ENCODE results near the gene CDH7.

CDH7 gene

DNA sequence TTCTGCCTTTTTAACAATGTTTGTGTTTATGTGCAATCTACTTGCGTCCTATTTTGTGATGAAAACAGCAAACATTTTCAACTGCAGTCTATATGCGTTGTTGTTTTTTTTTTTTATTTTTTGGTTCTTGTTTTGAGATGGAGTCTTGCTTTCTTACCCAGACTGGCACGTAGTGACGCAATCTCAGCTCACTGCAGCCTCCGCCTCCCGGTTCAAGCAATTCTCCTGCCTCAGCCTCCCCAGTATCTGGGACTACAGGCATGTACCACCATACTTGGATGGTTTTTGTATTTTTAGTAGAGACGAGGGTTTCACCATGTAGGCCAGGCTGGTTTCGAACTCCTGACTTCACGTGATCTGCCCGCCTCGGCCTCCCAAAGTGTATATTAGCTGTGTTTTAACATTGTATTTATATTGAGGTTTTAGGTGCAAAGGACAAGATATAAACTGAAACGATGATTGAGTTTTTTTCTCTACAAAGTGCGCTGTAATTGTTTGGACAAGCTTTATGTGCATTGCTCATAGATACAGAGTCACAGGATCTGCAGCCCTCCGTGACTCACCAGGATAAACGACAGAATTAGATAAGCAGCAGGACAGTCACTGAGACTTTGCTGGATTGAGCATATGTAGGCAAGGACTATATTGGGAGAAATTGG lies 17.4 kb downstream of the CDH7 start:
- DNase-seq (ENCODE audit: low read depth) = no peak

- no peak for DNase-seq (ENCODE audit: low read depth)
Measured at GRCh38 chr18:65769652-65770051, 18.8 kb downstream of the CDH7 start.

DNA sequence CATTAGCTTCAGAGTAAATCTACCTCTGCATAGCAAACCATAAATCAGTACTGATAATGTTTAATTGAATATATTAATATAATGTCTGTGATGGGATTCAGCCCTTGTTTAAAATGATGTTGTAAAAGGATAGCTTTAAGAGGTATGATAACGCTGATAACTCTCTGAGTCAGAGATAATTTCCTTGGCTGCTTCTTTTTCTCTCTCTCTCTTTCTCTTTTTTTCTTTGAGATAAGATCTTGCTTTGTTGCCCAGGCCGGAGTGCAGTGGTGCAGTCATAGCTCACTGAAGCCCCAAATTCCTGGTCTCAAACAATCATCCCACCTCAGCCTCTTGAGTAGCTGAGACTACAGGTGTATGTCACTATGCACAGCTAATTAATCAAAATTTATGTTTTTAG lies 35.7 kb downstream of the CDH7 start:
- DNase-seq (ENCODE audit: low read depth) = no peak

- no peak for DNase-seq (ENCODE audit: low read depth)
Measured at GRCh38 chr18:65788373-65788772, 37.6 kb downstream of the CDH7 start.

- no peak for DNase-seq (ENCODE audit: low read depth)
Measured at GRCh38 chr18:65790604-65791003, 39.8 kb downstream of the CDH7 start.

GRCh38 chr18:65791719-65792118 lies 40.9 kb downstream of the CDH7 start:
- no peak for DNase-seq (ENCODE audit: low read depth)

DNA sequence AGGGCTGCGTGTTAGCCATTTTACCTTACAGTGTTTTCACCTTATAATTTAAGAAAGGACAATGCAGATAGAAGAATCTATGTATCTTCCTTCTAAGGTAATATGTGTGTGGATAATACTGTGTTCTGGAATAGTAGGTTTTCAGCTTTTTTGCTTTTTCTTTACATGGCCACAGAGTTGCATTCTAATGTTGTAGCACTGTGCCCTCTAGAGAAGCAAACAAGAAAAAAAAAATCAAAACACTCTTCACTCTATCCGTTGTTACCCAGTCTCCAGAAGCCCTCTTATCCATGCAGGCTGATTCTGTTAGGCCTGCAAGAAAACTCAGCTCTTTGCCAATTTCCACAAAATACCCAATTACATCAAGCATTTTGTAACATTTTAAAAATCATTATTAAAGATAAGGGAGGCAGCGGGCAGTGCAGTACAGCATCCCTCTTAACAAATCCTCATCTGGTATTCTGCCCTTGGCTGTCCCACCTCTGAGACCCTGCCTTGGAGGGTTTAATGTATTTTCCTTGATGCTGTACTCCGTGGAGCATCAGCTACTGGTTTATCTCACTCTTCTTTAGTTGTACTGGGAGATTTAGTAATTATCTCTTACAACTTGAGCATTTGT lies 41.8 kb downstream of the CDH7 start:
- DNase-seq (ENCODE audit: low read depth) = no peak

- no peak for DNase-seq (ENCODE audit: low read depth)
Measured at GRCh38 chr18:65808759-65809158, 57.9 kb downstream of the CDH7 start.

DNA sequence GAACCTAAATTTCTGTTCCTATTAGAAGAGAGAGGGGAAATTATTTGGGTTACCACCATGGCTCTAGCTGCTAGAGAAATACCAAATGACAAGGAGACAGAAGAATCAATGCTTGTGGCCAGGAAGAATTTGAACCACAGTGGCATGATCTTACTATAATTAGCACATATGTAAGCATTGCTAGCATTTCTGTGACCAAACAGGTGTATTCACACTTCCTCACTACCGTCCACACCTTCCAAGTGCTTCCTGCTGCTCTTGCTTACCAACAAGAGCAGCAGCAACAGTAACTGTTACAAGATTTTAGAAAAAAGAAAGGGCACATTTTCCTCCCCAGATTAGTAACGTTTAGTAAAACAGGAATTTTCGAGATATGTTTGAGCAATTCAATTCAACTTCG lies 60.5 kb downstream of the CDH7 start:
- DNase-seq (ENCODE audit: low read depth) = no peak

DNA sequence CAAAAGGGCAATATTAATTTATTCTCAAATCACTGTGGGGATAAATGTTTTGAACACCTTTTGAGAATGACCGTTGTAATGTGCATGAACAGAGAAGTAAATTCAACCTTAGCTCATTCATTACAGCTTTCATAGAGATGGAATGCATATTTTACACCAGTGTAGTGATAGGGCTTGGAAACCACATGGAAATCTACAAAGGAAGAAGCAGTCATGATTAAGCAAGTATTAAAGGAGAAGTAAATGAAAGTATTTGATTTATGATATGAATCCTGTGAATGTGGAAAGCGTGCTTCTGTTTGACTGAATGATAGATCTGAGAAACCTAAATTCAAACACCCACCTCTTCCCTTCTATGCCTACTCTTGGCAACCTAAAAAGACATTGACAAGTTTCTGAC lies 64.7 kb downstream of the CDH7 start:
- DNase-seq (ENCODE audit: low read depth) = no peak

DNA sequence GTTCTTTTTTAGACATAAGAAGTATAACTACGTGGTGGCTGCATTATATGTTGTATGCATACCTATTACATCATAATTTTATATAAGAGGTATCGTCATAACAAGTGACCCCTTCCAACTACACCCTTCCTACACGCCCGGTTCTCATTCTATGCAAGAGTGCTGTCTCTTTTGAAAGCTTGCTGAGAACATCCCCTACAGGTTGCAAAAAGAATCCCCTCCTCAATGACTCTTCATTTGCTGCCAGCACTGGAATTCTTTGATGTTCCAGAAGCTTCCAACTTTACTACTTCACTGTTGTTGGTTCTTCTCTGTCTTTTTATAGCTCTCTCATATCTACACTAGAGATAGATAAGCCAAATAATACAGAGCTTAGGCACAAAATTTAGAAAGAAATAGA lies 66.4 kb downstream of the CDH7 start:
- DNase-seq (ENCODE audit: low read depth) = no peak

DNA sequence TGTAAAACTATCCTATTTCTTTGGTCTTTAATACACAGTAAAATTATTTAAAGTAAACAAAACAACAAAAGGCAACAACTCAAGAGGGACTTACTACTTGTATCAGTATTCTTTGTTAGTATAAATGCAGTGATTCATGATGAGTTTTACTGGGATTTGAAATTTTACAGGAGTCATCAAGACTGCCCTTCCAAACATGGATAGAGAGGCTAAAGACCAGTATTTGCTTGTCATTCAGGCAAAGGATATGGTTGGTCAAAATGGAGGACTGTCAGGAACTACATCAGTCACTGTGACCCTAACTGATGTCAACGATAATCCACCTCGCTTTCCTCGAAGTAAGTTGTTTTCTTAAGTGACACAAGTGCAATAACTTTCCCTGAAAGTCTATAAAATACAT lies 71.1 kb downstream of the CDH7 start:
- DNase-seq (ENCODE audit: low read depth) = no peak

DNA sequence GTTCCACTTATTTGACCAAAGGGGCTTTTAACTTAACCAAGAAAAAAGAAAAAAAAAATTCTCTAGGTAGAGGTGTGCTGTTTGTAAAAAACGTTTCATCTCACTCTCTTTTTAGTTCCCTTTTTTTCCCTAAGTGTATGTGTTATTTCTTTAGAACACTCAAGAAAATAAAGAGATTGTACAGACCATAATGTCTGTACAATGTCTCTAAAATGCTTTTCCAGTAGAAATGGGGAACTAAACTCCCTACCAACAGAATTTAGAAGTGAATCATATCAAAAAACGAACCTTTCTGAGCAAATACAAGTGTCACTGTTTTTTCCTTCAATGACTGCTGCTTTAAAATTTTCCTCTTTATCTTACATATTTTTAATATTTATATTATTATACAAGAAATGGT lies 72.0 kb downstream of the CDH7 start:
- DNase-seq (ENCODE audit: low read depth) = no peak

- no peak for DNase-seq (ENCODE audit: low read depth)
Measured at GRCh38 chr18:65827444-65827843, 76.6 kb downstream of the CDH7 start.

DNA sequence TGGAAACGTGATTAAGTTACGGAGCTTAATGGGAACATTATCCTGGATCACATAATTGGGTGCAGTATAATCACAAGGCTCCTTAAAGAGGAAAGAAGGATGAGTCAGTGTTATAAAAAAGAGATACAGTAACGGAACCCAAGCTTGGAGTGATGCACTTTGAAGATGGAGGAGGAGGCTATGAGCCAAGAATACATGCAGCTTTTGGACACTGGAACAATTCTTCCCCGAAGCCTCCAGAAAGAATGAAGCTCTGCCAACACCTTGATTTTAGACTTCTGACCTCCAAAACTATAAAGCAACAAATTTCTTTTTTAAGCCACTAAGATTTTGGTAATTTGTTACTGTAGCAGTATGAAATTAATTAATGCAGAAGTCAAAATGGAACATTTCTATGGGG lies 85.1 kb downstream of the CDH7 start:
- DNase-seq (ENCODE audit: low read depth) = no peak

DNA sequence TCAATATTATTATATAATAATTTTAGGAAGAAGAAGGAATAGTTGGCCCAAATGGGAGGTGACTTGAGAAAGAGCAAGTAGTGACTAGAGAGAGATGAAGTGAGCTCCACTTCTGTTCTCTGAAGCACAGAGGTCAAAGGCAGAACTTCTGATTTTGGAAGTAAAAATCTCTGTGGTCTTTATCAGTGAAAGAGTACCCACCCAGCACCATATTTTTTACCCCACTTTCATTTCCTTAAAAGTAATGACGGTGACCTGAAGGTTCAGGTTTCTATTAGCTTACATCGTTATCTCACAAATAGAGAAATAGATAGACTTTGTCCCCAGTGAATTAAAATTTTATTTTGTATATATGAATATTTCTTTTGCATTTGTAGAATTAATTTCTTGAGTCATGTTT lies 95.3 kb downstream of the CDH7 start:
- DNase-seq (ENCODE audit: low read depth) = no peak

DNA sequence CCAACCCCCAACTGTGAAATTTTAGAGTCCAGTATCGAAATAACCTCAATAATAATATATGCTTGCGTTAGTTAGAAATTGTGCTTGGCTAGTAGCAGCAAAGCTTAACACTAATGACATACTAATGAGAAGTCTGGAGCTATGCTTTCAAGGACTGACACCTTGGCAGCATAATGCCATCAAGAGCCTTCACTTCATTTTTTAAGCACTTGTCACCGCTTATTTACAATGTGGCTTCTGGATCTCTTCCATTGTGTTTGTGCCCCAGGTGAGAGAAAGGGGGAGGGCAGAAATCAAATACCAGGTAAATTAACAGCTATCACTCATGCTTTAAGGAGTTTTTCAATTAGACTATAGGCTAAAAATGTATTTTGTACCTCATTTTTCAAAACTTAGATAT lies 101.5 kb downstream of the CDH7 start:
- no peak for DNase-seq (ENCODE audit: low read depth)

DNA sequence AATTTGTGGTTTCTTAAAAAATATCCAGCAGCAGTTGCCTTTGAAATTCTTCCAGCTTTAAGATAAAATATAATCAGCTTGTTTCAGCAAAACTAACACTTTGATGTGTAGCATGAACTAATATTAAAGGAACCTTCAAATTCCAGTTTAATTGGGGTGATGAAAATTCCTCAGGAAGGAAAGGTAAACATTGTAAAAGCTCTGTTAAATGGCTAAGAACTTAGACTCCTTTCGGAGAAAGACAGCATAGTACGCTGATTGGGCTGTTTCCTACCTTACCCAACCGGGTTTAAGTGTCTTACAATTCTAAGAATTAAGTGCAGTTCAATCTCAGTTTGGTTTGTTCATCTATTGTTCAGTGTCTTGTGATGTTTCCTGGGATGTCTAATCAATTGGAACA lies 108.3 kb downstream of the CDH7 start:
- DNase-seq (ENCODE audit: low read depth) = no peak

DNA sequence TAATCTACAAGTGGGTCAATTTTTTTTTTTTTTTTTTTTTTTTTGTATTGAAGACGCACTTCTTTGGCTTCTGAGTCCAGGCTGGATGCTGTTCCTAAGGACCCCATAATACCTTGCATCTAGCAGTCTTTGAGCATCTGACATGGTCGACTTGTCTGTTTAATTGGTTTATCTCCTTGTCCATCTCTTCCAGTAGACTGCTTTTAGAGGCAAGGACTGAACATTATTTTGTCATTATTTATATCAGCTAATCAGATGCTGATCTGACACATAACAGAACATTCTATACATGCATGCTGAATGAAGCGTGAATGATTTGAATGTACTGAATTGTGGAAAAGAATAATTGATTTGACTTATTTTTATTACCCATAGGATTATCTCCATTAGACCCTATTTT lies 118.7 kb downstream of the CDH7 start:
- DNase-seq (ENCODE audit: low read depth) = no peak

GRCh38 chr18:65876310-65876709 lies 125.5 kb downstream of the CDH7 start:
- no peak for DNase-seq (ENCODE audit: low read depth)

- no peak for DNase-seq (ENCODE audit: low read depth)
Measured at GRCh38 chr18:65897292-65897691, 146.5 kb downstream of the CDH7 start.

GRCh38 chr18:65901522-65901921 lies 150.7 kb downstream of the CDH7 start:
- no peak for DNase-seq (ENCODE audit: low read depth)

DNA sequence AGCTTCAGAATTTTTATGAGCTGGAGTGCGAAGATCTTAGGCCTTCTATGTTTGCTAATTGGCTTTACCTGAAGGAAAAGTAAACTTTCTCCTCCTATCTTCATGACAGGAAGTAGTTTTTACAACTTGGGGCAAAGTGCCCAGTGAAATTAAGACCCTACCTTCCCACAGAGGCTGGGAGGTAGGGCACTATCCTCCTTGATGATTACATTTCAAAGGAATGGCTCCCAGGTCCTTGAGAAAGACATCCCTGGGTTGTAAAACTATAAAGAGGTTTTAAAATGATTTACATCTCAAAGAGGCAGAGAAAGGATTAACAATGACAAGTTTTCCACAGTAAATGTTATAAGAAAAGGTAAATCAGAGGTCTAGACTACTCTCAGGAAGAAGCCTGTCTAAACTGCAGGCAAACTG lies 155.8 kb downstream of the CDH7 start:
- no peak for DNase-seq (ENCODE audit: low read depth)

DNA sequence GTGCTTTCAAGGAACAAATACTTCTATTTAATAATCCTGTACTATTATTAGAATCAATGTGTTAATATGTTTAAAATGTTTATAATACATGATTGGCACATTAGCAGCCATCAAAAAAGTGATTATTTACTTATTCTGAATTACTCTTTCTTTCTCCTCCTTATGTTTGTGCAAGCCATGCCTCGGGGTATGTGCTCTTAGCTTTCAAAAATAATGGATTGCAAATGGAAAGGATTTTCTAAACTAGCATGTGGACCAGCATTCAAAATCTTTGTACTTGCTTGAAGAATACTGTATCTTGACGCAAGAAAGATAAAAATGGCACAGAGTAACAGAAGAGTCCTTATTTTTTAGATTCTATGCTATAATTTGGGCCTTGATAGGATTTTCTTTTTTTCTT lies 156.5 kb downstream of the CDH7 start:
- no peak for DNase-seq (ENCODE audit: low read depth)

Data from amniotic epithelial cell (primary cell).